AG09309 (cell line): ENCODE data around the gene TMEM132E.
A peak's percentile ranks its signal among the peaks of the same experiment; 100 is the strongest.
"Not testable (repeated sequence)": the region's sequence is repeated elsewhere in the genome, so short reads cannot be mapped to it uniquely, and the experiment has no call there.

Experiments
- DNase-seq: peaks from one replicate; pipeline ENCODE4 v3.0.0-alpha.2; 2010; ENCODE audit warnings: low read depth
- H3K4me3 ChIP-seq: 2 replicates; pipeline ENCODE4 v1.5.1; 2011; ENCODE audit warnings: mild to moderate bottlenecking, low read depth, low read length, moderate library complexity; ENCODE audit not compliant: control insufficient read depth
- CTCF ChIP-seq: IDR thresholded peaks from 2 replicates; pipeline ENCODE4 v1.5.1; 2011; ENCODE audit warnings: mild to moderate bottlenecking, low read depth, low read length, inconsistent platforms; ENCODE audit not compliant: insufficient read depth, control insufficient read depth; ENCODE audit errors: missing control alignments

Gene TMEM132E

GRCh38 chr17:34579017-34579946 is at the start of gene TMEM132E:
TSS of gene TMEM132E (plus strand) at chr17:34579582. CDS start at chr17:34581077, 1,495 bp downstream.
- DNase-seq: no peak
- TF ChIP-seq CTCF: no peak
- peak within 1 kb of the TSS; percentile 38 for H3K4me3 ChIP-seq

- DNase-seq: no peak
- TF ChIP-seq CTCF: no peak
- no peak overlapping the region for H3K4me3 ChIP-seq
Measured at GRCh38 chr17:34530918-34531317, 48.5 kb upstream of the TMEM132E start.

- H3K4me3 ChIP-seq: no peak overlapping the region
- TF ChIP-seq CTCF: no peak
- no peak for DNase-seq
Measured at GRCh38 chr17:34532281-34533065, 46.9 kb upstream of the TMEM132E start.

- H3K4me3 ChIP-seq: no peak overlapping the region
- DNase-seq: no peak
- no peak for TF ChIP-seq CTCF
Measured at GRCh38 chr17:34533806-34534527, 45.4 kb upstream of the TMEM132E start.

GRCh38 chr17:34537445-34537844 is 41.9 kb upstream of the TMEM132E start:
- H3K4me3 ChIP-seq: no peak overlapping the region
- no peak for TF ChIP-seq CTCF
- DNase-seq: no peak

GRCh38 chr17:34538582-34538981 is 40.8 kb upstream of the TMEM132E start:
- H3K4me3 ChIP-seq: not testable (repeated sequence)

More at GRCh38 chr17:34538582-34538981, 40.8 kb upstream of the TMEM132E start:
- DNase-seq: not testable (repeated sequence)
